GM18526 (cell line): ENCODE data around the gene LY86.

Source experiments
- POLR2A ChIP-seq: IDR thresholded peaks from 3 replicates; pipeline ENCODE4 v1.6.1; 2011; ENCODE audit not compliant: insufficient read length; ENCODE audit errors: extremely low read depth

The LY86 gene

DNA sequence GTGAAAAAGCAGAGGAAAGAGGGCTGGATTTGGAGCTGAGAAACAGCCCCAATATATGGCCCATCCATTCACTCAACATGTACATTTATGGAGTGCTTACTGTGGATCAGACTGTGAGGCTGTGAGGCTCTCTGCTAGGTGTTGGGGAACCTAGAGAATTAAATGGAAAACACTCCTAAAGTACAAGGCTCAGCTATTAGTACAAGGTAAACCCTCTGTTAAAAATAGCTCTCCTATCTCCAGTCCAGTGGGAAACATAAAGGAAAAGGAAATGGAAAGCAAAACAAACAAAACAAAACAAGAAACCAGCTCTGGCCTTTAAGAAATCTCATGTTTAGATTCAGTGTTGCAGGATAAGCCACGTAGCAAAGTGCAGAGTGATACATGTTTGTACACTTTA is 35.0 kb downstream of the LY86 start:
- TF ChIP-seq POLR2A: no peak

GRCh38 chr6:6624269-6624990 is 35.9 kb downstream of the LY86 start:
- TF ChIP-seq POLR2A: no peak

DNA sequence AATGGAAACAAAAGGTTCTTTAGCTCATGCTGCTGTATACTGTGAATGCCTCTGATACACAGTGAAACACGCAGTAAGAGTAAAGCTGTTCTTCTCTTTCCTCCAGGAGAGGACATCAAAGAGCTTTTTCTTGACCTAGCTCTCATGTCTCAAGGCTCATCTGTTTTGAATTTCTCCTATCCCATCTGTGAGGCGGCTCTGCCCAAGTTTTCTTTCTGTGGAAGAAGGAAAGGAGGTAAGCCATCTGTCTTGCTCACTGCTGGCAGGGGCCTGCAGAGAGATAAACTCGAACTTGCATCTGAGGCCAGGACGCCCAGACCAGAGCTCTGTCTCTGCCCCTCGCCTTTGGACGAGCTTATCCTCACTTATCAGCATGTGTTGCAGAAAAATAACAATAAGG is 37.7 kb downstream of the LY86 start:
- TF ChIP-seq POLR2A: no peak

DNA sequence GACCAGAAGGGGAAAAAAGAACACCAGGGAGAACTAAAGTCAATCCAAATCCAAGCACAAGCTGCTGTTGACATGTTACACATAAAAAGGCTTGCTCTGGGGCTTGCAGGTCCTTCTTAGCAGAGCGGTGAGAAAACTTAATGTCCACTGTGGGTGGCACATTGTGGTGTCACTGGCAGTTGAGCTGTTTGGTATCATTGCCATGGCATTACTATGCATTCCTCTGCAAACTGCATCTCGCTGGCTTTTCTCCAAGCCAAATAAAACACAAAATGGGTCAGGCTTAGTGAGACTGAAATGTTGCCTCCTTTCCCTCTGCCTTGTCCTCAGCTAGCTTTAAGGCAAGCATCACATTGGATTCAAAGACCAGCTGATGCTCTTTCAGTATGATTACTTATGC is 40.9 kb downstream of the LY86 start:
- no peak for TF ChIP-seq POLR2A

DNA sequence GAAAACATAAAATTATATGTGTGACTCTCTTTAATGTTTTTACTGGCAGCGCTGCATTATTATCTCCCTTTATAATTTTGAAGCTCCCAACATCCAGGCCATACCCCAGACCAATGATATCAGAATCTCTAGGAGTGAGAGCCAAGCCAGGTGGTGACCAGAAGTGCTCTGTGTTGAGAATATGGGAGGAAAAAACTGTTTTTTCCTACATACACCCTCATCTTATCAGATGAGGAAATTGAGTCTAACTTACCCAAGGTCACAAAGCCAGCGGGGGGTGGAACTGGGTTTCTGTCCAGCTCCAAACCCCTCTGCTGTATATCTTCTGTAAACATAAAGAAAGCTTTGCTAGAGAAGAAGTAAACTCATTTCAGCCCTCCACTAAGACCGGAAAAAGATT is 42.5 kb downstream of the LY86 start:
- no peak for TF ChIP-seq POLR2A

DNA sequence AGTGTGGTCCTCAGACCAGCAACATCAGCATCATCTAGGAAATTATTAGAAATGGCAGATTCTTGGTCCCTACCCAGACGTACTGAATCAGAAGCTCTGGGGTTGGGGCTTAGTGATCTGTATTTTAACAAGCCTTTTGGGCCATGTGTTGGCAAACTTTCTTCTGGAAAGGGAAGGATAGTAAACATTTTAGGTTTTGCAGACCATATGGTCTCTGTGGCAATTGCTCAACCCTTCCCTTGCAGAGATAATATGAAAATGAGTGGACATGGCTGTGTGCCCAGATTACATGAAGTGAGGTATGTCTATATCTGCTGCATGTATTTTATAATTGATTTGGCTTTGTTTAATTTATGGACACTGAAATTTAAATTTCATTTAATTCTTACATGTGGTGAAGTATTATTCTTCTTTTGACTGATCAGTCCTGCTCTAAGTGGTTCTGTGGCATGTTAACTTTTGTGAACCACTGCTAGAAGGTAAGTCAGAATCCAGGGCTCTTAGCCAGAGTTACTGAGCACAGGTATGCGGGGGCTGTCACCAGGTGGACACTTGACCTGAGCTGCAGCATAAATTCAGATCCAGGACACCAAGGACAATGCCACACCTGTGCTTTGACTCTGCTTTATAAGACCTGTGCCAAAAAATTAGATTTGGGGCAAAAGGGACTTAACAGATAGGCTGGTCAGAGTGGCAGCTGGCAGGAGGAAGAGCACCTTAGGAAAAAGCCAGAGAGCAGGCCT is 43.2 kb downstream of the LY86 start:
- TF ChIP-seq POLR2A: no peak

DNA sequence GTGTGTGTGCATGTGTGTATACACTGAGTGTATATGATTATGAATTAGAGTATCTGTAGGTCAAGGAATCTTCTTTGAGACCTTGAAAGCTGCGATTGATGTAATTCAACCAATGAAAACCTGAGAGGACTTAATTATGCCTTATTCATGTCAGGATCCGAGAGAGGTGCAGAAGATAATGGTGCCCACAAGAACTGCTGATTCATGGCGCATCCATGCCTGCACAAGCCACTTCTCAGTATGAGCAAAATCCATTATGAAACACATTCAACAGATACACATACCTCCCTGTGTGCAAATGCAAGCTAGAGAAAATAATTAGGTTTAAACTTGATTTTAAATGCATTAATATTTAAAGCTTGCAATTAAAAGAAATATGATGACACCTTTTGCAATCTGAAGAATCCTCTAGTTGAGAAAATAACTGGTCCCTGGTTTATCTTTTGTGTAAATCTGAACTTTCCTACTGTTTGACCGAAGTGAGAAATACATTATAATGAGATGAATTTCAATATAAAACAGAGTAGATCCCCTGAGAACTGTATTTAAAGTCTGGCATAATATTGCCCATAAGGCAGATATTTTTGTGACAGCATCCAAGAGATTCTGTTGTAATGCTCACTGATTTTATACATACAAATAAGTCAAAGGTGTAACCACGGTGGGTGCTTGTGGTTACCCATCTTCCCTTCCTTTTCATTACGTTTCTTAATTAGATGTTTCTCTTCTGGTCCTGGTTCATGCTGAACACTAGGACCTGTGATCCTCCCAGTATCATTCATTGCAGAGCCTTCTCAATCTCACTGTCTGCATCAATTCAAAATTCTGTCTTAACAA is 45.6 kb downstream of the LY86 start:
- no peak for TF ChIP-seq POLR2A

DNA sequence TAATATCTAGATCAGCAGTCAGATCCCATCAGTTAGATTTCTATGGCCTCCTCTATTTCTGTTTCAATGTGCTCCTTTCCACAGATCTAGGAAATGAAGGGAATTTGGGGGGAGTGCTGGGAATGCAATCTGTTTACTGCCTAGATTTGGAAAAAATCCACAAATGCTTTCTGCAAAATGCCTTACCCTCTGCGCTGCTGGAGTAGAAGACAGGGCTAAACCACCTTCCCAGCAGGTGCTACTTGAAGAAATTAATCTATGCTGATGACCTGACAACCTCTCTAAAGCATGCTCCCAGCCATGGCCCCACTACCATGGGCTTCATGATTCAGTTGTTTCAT is 46.2 kb downstream of the LY86 start:
- no peak for TF ChIP-seq POLR2A

DNA sequence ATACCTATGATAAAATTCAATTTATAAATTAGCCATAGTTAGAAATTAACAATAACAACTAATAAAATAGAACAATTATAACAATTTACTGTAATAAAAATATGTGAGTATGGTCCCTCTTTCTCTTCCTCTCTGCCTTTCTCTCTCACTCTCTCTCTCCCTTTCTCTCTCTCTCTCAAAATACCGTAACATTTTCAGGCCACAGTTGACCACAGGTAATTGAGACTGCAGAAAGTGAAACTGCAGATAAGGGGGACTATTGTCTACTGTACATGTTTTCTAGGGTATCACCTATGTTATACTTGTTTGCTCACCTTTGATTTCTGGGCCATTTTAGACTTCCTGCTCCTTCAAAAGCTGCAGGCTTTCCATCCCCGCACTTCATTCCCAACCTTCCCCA is 46.8 kb downstream of the LY86 start:
- TF ChIP-seq POLR2A: no peak

- TF ChIP-seq POLR2A: no peak
These were observed 47.3 kb downstream of the LY86 start for GRCh38 chr6:6635869-6636268.

- TF ChIP-seq POLR2A: no peak
These were observed 51.1 kb downstream of the LY86 start for GRCh38 chr6:6639572-6639971.

- TF ChIP-seq POLR2A: no peak
These were observed 52.4 kb downstream of the LY86 start for GRCh38 chr6:6640926-6641325.

DNA sequence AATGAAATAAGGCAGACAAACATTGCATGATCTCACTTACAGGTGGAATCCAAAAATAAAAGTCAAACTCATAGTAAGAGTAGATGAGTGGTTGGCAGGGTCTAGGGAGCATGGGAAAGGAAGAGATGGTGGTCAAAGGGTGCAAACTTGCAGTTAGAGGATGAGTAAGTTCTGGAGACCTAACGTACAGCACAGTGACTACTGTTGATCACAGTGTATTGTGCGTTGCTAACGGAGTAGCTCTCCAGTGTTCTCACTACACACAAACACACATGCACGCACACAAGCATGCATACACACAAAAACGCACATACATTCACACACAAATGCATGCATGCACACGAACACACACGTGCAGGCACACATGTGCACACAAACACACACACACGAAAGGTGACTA is 54.9 kb downstream of the LY86 start:
- no peak for TF ChIP-seq POLR2A

DNA sequence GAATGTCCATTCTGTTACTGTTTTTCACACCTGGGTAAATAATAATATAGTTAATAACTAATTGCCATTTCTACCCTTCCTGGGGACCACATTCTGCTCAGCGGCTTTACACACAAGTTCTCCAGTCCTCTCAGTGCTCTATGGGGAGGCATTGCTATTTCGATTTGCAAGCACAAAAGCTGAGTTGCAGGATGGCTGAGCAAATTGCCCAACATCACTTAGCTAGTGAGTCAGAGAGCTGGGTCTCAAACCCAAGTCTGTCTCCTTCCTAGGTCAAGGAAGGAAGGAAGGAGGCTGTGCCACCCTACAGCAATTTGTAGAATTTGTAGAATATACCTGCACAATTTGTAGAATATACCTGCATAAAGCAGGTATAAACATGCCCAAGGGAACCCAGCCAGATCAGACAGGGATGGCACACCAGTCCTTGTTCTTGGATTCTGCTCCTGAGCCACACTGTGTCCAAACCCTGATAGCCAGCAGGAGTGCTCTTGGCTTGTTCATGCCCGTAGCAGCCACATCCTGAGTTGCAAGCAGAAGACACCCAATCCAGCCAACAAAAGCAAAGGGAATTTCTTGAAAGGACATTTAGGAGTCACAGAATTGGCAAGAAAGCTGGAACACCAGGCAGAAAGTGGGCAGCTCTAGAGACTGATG is 56.9 kb downstream of the LY86 start:
- no peak for TF ChIP-seq POLR2A

DNA sequence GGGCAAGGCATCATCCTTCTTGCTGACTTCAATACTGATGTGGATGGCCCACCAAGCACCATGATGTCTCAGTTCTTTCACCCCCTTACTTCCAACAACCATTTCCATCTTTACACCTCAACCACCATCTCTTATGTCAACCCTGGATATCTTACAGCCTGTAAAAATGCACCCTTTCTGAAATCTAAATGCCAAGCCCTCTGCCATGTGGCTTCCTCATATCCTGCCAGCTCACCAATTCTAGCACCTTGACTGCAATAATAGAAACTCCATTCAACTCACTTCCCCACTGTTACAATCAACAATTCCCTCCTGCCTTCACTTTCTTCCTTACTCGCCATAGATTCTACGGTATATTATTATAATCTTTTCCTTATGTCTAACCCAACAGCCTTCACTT is 57.9 kb downstream of the LY86 start:
- no peak for TF ChIP-seq POLR2A
